Smooth muscle cell (in vitro differentiated cells): Measurements from ENCODE around the gene AP1B1. TPM values are rescaled to one million over a fixed set of nuclear protein-coding genes. Genes with fewer than 3 reads are reported as not detected.
"Not testable (repeated sequence)": the region's sequence is repeated elsewhere in the genome, so short reads cannot be mapped to it uniquely, and the experiment has no call there.

Source experiments
- DNase-seq: peaks from one replicate; lab custom pipeline; 2025; ENCODE audit not compliant: unreplicated experiment; lab: John Stamatoyannopoulos, UW
- H2AFZ ChIP-seq: fragments of 200-600 bp; sonication (generic); 2 replicates; pipeline ENCODE4 v1.6.0; 2016; ENCODE audit warnings: antibody characterized with exemption, low read depth, mild to moderate bottlenecking
- H3F3A ChIP-seq: fragments of 200-600 bp; sonication (generic); 2 replicates; pipeline ENCODE4 v1.6.0; 2017; ENCODE audit warnings: antibody characterized with exemption, low read depth
- H3K27ac ChIP-seq: fragments of 200-600 bp; sonication (generic); 2 replicates; pipeline ENCODE4 v1.5.1; 2016; ENCODE audit warnings: low read depth, mild to moderate bottlenecking
- H3K27me3 ChIP-seq: fragments of 200-600 bp; sonication (generic); 2 replicates; pipeline ENCODE4 v1.6.1; 2016; ENCODE audit warnings: low read depth, mild to moderate bottlenecking
- H3K36me3 ChIP-seq: fragments of 200-600 bp; sonication (generic); 2 replicates; pipeline ENCODE4 v1.5.1; 2016; ENCODE audit warnings: low read depth
- H3K4me1 ChIP-seq: fragments of 200-600 bp; sonication (generic); 2 replicates; pipeline ENCODE4 v1.5.1; 2016; ENCODE audit warnings: low read depth
- H3K4me2 ChIP-seq: fragments of 200-600 bp; sonication (generic); 2 replicates; pipeline ENCODE4 v1.6.0; 2016; ENCODE audit warnings: mild to moderate bottlenecking
- H3K4me3 ChIP-seq: fragments of 200-600 bp; sonication (generic); 2 replicates; pipeline ENCODE4 v1.5.1; 2016; ENCODE audit warnings: mild to moderate bottlenecking
- H3K79me2 ChIP-seq: fragments of 200-600 bp; sonication (generic); 2 replicates; pipeline ENCODE4 v1.6.0; 2016; ENCODE audit warnings: low read depth, mild to moderate bottlenecking
- H3K9ac ChIP-seq: fragments of 200-600 bp; sonication (generic); 2 replicates; pipeline ENCODE4 v1.6.0; 2016; ENCODE audit warnings: low read depth
- H3K9me3 ChIP-seq: fragments of 200-600 bp; sonication (generic); replicated peaks from 2 replicates; pipeline ENCODE4 v1.5.1; 2016; ENCODE audit warnings: low read depth
- H4K20me1 ChIP-seq: fragments of 200-600 bp; sonication (generic); 2 replicates; pipeline ENCODE4 v1.6.0; 2016; ENCODE audit warnings: low read depth
- WGBS: methylation state at CpG from one replicate; pipeline ENCODE4 v1.1.7; 2016; ENCODE audit warnings: low lambda C conversion rate; 5-methylcytosine and 5-hydroxymethylcytosine counted together
- polyA plus RNA-seq: library from polyadenylated mRNA; unstranded; fragments of >200 nt; fragmentation: Nextera tagmentation; extraction: Ambion mirVana; gene quantifications from 2 replicates; pipeline ENCODE4 v1.2.1, GENCODE V29; 2016
- total RNA-seq: library from RNA; depleted of rRNA; stranded (reverse); fragments of >200 nt; gene quantifications from 2 replicates; pipeline ENCODE4 v1.2.3, GENCODE V29; 2014
- TF ChIP-seq, protein P1 (sequence below): fragments of 200-600 bp; sonication (generic); IDR thresholded peaks from 2 replicates; pipeline ENCODE4 v1.5.1; 2017; ENCODE audit warnings: borderline replicate concordance, mild to moderate bottlenecking, antibody characterized with exemption; ENCODE audit not compliant: insufficient read depth, poor library complexity, severe bottlenecking

Gene AP1B1
- total and polyA plus RNA-seq, 2 experiments from 2014 or later: 30.3 to 38.5 TPM

DNA sequence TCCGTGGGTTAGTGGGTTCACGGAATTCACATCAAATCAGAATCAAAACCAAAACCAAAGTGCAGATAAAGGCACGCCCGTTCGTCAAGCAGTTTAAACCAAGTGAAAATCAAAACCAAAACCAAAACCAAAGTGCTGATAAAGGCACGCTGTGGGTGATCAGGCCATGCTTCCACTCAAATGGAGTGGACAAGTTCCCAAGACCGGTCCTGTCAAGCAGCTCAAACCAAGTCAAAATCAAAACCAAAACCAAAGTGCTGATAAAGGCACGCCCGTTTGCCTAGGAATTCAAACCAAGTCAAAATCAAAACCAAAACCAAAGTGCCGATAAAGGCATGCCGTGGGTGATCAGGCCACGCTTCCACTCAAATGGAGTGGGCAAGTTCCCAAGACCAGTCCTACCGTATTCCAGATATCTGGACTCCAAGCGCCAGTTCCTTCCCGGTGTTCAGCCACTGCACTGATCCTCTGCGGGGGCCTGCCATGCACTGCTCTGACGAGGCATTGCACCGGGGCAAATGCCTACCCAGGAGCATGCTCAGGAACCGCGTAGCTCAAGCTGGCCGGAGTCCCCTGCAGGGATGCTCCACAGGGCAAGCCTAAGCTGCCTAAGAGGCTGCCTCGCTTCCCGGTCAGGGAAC is 26.7 kb upstream of the AP1B1 start:
- DNase-seq, H3K36me3 ChIP-seq, H3K9ac ChIP-seq, H3F3A ChIP-seq, H3K79me2 ChIP-seq, H4K20me1 ChIP-seq, H3K4me1 ChIP-seq, H3K4me2 ChIP-seq, H3K27me3 ChIP-seq, H2AFZ ChIP-seq, H3K4me3 ChIP-seq, H3K9me3 ChIP-seq, H3K27ac ChIP-seq: not testable (repeated sequence)
- WGBS: 92% methylated on average over 23 of the region's 23 CpGs

DNA sequence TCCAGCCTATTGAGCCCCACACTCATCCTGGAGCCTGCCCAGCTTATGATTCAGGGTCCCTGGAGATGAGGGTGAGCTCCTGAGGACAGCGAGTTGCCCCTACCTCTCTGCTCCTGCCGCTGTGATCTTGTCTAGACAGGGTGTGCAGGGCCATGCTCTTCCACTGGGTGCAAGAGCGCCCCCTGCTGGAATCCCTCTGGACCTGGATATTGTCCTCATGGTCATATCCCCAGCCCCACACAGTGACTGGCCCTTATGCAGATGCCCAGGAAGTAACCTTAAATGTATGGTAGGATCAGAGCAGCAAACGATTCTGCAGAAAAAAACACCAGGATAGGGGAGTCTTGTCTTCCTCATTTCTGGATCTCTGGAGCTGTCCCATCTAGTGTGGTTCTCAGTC is 24.4 kb upstream of the AP1B1 start:
- H3K27me3 ChIP-seq, H4K20me1 ChIP-seq, H3K79me2 ChIP-seq, H3F3A ChIP-seq, H3K9ac ChIP-seq, H3K4me1 ChIP-seq, H3K4me2 ChIP-seq, DNase-seq, H3K27ac ChIP-seq, H3K9me3 ChIP-seq, H2AFZ ChIP-seq, H3K4me3 ChIP-seq, H3K36me3 ChIP-seq: not testable (repeated sequence)
- 49% methylated on average over 3 of the region's 4 CpGs for WGBS
- TF ChIP-seq, protein P1, sequence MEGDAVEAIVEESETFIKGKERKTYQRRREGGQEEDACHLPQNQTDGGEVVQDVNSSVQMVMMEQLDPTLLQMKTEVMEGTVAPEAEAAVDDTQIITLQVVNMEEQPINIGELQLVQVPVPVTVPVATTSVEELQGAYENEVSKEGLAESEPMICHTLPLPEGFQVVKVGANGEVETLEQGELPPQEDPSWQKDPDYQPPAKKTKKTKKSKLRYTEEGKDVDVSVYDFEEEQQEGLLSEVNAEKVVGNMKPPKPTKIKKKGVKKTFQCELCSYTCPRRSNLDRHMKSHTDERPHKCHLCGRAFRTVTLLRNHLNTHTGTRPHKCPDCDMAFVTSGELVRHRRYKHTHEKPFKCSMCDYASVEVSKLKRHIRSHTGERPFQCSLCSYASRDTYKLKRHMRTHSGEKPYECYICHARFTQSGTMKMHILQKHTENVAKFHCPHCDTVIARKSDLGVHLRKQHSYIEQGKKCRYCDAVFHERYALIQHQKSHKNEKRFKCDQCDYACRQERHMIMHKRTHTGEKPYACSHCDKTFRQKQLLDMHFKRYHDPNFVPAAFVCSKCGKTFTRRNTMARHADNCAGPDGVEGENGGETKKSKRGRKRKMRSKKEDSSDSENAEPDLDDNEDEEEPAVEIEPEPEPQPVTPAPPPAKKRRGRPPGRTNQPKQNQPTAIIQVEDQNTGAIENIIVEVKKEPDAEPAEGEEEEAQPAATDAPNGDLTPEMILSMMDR: peak; percentile 37

DNA sequence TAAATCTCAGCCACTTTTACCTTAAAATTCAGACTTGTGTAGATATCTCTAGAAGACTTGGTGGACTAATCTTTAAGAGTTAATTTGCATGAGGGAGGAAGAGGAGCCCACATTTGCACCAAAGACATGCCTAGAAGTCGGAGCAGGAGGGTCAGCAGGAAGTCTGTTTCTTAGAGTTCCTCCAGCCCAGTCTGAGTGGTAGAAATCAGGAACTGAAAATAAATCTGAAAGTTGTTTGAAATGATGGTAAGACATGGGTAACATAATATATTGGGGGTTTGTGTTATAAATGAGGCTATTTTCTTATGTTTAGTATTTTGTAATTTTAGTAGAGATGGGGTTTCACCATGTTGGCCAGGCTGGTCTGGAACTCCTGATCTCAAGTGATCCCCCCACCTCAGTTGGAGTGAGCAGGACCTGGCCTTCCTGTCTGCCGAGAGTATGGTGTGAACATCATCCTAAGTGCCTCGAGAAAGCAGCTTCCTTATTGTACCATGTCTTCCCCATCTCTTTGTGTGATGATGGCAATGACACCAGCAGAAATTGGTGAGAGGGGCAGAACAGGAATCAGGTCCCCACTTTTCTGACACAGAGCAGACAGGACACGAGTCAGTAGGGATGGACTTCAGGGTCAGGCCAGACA is 23.3 kb upstream of the AP1B1 start:
- not testable (repeated sequence) for H3K4me1 ChIP-seq, H3K27ac ChIP-seq, H3K9ac ChIP-seq, H3K9me3 ChIP-seq, H3K36me3 ChIP-seq, H3F3A ChIP-seq, H3K4me2 ChIP-seq, H2AFZ ChIP-seq, H4K20me1 ChIP-seq, DNase-seq, H3K4me3 ChIP-seq, H3K27me3 ChIP-seq, H3K79me2 ChIP-seq
- WGBS: 82% methylated on average over 4 of the region's 4 CpGs

DNA sequence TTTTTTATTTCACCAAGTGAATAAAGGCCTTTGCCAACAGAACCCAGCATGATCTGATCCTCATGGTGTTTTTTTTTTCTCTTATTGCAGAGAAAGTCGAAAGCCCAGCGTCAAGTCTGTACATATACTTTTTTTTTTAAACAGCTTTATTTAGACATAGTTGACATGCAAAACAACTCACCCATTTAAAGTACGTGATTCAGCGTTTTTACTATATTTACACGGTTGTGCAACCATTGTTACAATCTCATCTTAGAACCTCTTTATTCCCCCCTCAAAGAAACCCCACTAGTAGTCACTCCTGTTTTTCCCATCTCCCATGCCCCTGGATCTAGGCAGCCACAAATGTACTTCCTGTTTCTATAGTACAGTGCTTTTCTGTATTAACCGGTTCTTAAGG is 20.6 kb upstream of the AP1B1 start:
- Histone ChIP-seq H3F3A (no peaks in the 10 kb centered on the region), H4K20me1 (no peaks in the 10 kb centered on the region), H3K9ac (no peak overlapping the region), H3K36me3 (no peaks in the 10 kb centered on the region), H3K27ac (no peak overlapping the region), H3K4me2 (no peak overlapping the region), H3K4me3 (no peak overlapping the region), H3K9me3 (no peaks in the 10 kb centered on the region), H2AFZ (no peak overlapping the region), H3K27me3 (no peaks in the 10 kb centered on the region), H3K79me2 (no peaks in the 10 kb centered on the region), H3K4me1 (no peaks in the 10 kb centered on the region)
- TF ChIP-seq, protein P1: no peak
- DNase-seq: no peak
- 91% methylated on average over 6 of the region's 6 CpGs for WGBS

DNA sequence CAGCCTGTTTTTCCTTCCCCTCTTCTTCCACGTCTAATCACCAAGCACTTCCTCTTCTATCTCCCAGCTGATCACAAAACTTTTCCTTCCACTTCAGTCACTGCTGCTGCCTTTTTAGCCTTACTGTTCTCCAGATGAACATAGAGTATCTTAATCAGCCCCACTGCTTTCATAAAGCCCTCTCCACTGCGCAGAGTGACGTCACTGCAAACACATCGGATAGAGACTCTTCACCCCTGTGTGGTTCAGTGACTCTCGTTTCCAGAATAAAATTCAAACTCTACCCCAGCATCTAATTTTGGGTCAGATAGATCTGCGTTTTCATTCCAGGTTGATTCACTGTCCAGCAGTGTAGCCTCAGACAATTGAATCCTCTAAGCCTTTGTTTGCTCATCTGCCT is 13.2 kb upstream of the AP1B1 start:
- H4K20me1 ChIP-seq, H3K9me3 ChIP-seq, H3K9ac ChIP-seq, H3K27ac ChIP-seq, H3K36me3 ChIP-seq, H3F3A ChIP-seq, H2AFZ ChIP-seq, DNase-seq, H3K4me3 ChIP-seq, H3K79me2 ChIP-seq, H3K4me2 ChIP-seq, H3K4me1 ChIP-seq, H3K27me3 ChIP-seq: not testable (repeated sequence)
- WGBS: 81% methylated on average over 6 of the region's 6 CpGs
